B cell (primary cell): ENCODE measurements around the gene MIPEP.

Experiments
- EZH2 ChIP-seq: IDR thresholded peaks from 2 replicates; pipeline ENCODE4 v1.6.1; 2012; ENCODE audit warnings: borderline replicate concordance, low read depth, mild to moderate bottlenecking, moderate library complexity, low read length; ENCODE audit not compliant: insufficient read depth, poor library complexity, severe bottlenecking
- TF ChIP-seq, protein P1 (sequence below): fragments of 200-600 bp; IDR thresholded peaks from one replicate; pipeline ENCODE4 v1.8.0; 2022; ENCODE audit warnings: antibody characterized with exemption, mild to moderate bottlenecking

DNA sequence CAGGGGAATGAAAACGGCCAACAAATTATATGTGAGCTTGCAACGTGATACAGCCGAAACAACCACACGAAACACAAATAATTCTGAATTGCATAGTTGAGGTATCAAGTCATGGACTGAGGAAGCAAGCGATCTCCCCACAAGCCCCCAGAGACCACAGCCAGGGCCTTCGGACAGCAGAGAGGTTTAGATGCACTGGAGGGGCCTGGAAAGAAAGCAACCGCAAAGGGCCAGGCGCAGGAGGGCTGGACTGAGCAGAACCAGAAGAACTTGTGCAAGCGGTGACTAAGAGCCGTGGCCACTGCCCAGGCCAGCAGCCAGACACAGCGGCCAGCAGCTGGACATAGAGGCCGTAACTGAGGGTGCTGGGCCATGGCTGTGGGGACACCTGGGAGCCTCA is 187.6 kb downstream of the MIPEP start:
- TF ChIP-seq, protein P1, sequence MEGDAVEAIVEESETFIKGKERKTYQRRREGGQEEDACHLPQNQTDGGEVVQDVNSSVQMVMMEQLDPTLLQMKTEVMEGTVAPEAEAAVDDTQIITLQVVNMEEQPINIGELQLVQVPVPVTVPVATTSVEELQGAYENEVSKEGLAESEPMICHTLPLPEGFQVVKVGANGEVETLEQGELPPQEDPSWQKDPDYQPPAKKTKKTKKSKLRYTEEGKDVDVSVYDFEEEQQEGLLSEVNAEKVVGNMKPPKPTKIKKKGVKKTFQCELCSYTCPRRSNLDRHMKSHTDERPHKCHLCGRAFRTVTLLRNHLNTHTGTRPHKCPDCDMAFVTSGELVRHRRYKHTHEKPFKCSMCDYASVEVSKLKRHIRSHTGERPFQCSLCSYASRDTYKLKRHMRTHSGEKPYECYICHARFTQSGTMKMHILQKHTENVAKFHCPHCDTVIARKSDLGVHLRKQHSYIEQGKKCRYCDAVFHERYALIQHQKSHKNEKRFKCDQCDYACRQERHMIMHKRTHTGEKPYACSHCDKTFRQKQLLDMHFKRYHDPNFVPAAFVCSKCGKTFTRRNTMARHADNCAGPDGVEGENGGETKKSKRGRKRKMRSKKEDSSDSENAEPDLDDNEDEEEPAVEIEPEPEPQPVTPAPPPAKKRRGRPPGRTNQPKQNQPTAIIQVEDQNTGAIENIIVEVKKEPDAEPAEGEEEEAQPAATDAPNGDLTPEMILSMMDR, result no peak
- no peak for TF ChIP-seq EZH2
